8988T (cell line): ENCODE data around the gene GLI3.

Source experiments
- DNase-seq: peaks from one replicate; pipeline ENCODE4 v3.0.0; 2011

GLI3 gene

DNA sequence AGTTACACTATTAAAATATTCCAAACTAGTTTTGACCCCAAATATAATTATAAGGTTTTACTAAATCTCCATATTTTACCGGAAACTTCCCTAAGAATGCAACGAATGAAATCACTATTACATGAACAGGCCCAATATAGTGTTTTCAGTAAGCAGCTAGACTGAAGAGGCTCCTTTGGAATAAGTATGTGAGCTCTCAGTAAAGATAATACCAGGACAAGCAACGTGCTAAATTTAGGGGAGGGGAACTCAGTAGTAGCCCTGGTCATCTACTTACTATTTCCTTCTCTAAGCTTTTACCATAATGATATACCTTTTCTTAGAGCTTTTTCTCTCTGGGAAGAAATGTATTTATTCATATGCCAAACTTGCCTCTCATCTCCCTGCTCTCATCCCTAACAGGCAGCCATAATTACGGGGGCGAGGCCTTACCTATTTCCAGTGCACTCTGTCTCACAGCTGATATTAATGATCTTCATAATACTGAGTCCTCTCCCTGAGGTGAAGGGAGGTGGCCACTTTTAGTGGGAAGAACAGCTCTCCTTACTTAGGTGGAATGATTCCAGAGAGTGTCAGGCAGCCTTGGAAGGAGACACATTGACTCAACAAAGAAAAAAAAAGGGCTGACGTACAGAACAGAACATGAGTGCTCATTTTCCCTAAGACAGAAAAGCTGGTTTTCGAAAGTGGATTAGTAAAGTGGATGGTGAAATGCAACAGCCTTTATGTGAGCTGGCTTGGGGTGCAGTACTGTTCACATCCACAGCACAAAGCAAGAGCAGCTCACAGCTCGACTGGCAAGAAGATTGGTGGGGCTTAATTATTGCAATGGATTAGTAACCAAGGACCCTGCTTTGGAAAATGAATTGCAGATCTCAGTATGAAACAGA lies 165.4 kb downstream of the GLI3 start:
- no peak for DNase-seq

DNA sequence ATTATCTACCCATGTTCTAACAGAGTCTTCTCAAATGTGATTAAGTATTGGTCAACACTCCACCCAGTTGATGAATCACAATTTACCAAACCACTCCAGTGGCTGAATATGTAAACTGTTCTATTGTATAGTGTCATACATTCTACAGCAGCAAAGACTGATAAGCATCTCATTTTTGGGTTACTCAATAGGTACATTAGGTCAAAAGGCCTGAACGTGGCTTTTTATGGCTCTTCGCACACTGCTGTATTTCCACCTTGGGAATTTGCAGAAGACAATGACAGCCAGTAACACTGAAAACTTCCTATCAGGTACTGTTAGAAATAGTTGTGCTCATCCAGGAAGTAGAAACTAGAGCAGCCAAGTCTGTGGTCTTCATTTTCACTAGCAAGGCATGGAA lies 166.9 kb downstream of the GLI3 start:
- no peak for DNase-seq

DNA sequence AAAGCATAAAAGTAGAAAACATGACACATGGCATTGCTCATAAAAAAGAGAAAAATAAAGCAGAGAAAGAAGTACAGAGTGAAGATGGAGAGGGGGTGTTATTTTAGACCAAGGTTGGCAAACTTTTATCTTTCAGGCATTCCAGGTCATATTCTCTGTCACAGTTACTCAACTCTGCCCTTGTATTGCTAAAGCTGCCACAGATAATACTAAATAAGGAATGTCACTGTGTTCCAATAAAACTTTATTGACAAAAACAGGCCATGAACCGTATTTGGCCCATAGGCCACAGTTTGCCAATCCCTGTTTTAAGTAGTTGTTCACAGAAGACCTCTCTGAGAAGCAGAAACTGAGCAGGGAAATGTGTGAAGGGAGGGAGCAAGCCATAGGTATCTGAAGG lies 167.4 kb downstream of the GLI3 start:
- no peak for DNase-seq

DNA sequence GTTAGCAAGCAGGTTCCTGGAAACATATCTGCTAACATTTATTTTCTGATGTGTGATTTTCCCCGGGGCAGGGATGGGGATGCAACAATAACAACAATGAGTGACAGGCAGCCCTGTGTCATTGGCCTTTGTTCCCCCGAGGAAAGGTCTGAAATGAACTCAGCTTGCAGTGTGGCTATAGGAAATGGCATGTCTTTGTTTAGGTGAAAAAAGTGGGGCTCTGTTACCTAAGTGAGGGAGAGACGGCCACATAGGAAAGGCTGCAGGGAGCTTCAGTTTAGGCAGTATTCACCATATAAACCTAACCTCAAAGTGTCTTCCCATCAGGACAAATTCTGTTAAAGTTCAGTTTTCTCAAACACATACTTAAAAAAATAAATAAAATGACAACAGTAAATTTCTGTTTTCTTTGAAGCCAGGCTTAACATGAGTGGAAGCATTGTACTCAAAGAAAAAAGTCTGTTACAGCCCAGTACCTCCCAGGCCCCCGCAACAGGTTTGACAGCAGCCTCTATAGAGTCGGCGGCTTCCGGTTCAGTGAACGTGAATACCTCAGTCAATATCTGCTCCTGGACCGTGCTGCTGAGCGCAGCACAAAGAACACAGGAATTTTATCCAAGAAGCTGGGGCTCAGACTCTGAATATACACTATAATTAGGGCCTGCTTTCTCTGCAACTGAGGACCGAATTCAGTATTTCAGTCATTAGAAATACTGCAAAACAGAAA lies 168.3 kb downstream of the GLI3 start:
- no peak for DNase-seq

DNA sequence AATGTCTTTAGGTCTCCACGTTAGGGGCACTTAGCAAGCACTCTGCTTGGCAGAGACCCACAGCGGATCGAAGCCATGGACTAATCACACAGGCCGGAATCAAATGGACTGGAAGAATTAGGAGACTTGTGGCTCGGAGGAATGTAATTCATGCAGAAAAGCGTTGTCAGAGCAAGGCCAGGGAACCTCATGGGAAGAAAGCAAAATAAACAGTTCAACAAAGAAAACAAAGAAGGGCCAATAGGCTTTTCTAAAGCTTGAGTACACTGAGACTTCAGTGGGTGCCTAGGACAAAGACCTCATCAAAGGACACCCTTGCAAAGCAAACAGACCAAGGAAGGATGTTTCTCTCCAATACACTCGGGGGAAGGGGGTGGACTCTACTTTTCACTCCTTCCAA lies 171.1 kb downstream of the GLI3 start:
- DNase-seq: no peak

DNA sequence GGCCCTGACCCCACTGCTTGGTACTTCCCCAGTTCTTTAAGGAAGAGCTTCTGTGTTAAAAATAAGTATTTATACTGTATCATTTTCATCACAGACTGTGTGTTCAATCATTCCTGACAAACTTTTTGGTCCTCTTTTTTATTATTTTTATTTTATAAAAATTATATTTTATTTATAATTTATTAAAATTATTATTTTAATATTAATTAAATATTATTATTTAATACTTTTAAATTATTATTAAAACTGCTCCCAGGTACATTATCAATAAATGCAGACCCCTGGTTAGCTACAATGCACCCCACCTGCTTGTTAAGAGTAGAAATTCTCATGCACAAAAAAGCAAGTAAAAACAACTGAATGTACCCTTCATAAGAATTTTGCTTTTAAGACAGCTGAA lies 172.0 kb downstream of the GLI3 start:
- no peak for DNase-seq

DNA sequence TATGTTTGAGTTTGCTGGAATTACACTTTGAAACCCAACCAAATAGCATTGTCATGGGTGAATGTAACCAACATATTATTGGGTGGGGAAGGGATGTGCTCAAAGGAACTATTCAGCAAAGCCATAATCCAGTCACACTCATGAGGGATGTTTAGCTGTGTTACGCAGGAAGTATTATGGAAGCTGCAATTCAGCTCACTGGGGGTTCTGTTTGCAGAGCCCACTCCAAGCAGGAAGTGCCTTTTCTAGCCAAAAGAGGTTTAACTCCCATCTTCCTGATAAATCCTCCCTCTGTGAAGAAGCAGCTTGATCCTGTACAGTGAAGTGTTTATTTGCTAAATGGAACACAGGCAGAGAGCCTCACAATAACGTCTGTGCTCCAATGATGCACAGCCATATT lies 172.5 kb downstream of the GLI3 start:
- no peak for DNase-seq

DNA sequence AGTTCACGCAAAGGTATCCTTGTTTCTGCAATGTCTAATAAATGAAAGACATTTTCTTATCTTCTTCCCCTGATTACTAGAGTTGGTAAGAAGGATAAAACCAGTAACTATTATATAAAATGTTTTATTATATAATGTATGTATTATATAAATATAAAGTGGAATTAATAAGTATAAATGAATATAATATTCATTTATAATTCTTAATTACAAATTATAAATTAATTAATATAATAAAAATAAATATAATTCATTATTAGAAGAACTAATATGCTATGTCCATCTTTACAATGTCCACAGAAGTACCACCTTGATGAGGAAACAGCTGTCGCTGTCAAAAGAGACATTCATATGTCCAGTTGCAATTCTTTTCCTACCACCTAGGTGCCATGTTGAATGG lies 177.7 kb downstream of the GLI3 start:
- no peak for DNase-seq

DNA sequence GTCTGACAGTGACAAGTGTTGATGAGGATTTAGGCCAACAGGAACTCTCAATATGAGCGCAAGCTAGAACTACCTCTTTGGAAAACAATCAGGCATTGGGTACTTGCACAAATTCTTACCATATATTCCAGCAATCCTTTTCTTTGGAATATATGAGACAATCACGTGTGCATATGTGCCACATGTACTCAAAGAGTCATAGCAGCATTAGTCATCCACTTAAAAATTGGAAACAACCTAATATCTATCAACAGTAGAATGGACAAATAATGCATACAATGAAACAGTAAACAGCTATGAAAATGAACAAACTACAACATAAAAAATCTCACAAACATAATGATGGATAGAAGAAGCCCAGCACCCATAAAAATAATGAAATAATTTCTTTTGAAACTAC lies 179.7 kb downstream of the GLI3 start:
- no peak for DNase-seq

DNA sequence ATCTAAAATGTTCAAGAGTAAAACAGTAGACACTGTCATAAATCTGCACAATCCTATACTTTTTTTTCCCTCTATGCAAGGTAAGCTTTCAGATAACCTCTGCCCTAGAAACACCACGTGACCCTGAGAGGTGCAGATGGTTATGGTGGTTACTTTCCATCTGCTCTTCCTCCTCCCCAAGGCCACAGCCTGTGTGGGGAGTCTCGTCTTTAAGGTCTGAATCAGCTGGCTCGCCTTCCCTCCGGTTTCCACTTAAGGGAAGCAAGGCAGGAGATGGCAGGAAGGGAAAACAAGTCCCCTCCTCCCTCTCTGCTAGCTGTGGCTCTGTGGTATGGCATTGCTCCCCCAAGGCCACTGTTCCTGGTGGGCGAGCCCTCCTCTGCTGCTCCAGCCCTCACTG lies 181.8 kb downstream of the GLI3 start:
- no peak for DNase-seq

DNA sequence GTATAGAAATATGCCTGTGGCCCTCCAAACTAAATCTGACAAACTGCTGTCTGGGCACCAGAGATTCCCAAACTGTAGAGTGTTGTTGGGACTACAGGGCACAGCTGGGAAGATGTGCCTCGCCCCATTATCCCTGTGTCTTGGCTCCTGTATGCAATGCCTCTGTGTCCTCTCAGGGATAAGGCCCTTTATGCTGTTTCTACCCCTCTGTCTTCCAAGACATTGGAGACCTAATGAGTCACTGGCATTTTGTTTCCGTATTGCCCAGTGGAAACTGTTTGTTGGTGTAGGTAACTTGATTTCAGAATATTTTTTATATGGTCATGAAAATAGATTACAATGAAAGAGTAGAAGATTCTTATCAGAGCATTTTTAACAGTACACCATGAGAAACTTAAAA lies 183.2 kb downstream of the GLI3 start:
- DNase-seq: no peak

DNA sequence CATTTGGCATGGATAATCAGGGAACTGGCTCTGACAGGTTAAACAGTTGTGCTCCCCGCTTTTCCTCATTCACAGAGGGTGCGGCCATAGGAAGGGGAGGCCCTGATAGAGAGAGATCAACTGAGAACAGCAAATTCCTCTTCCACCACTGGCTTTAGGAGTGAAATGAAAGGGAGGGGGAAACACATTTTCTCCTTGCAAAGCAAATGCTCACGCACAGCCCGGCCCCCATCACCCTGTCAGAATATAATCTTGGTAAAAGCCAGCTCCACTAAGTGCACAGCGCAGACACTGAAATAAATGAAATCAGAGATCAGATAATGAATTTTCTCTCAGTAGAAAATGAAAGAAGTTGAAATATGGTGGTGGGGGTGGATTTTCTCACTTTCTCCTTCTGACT lies 187.2 kb downstream of the GLI3 start:
- no peak for DNase-seq

DNA sequence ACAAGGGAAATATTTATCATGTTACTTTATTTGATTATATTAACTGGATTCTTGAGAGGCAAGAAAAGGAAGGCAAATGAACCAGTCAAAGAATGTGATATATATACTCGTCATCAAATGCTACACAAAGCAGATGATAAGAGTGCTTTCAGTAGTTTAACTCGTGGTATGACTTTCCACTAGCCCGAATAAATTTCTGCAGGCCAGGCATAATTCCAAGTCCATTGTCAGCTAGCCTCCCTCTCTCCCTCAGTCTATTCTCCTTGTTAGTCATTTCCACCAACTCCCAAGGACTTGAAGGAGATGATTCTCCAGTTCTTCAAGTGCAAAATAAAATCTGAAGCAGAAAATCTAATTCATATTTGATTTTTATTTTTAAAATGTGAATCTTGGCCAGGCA lies 190.5 kb downstream of the GLI3 start:
- DNase-seq: no peak

DNA sequence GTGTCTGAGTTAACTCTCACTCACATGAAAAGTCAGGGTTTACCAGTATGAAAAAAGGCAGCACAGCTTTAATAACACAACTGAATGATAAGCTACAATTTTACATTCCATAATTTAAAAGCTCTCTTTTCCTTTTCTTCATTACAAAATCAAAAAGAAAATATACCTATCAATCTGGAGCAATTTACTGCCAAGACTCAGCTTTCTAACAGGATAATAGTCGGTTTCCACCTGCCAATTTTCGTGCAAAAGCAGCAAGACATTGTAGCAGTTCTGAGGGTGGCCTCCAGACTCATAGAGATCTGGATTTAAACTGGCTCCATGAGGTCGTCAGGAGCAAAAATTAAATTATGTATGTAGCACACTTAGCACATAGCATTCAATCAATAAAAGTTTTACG lies 191.0 kb downstream of the GLI3 start:
- no peak for DNase-seq

DNA sequence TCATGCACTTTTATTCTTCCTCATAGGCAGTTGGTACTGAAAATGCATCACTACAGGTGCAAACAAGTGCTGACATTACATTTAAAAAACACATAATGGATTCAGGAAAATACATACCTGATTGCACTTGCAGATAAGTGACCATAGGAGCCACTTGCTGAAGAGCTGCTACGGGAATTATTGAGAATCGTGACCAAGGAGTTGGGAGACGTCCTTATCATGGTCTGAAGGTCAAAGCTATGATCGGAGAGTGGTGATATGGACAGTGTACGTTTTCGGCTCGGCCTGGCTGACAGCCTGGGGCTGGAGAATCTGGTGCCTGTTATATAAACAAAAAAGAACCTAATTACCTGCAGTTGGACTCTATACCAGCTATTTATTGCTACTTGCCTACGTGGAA lies 197.1 kb downstream of the GLI3 start:
- no peak for DNase-seq

DNA sequence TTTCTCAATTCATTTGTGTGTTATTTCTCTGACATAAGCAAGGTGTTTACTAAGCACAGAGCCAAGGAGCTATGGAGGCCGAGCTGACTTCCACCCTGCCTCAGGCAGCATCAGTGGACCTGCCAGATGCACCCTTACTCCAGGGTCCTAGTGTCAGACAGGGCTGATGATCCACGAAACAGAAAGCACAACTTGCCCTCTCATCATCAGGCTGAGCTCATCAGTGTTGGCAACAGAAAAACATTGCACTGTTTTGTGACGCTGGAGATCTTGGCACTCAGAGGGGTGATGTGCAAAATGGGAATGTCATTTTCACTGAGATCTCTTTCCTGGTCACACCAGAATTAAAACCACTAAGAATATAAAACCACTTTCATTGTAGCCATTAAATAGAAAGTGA lies 201.8 kb downstream of the GLI3 start:
- DNase-seq: no peak

DNA sequence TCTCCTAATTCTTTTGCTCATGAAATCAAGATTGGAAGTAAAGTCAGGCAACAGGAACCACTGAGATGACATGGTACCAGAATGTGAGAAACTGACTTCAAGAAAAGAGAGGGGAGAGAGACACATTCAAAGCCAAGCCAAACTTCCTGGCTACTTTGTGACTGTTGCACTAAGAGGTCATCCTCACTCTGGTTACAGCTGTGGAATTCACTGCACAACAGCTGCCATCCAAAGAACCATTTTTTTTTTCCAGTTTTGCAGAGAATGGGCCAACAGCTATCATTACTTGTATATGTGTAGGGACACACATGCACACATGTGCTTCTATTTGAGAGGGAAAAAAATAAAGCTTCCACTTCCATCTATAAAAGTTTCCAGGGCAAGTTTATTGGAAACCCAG lies 203.5 kb downstream of the GLI3 start:
- no peak for DNase-seq

DNA sequence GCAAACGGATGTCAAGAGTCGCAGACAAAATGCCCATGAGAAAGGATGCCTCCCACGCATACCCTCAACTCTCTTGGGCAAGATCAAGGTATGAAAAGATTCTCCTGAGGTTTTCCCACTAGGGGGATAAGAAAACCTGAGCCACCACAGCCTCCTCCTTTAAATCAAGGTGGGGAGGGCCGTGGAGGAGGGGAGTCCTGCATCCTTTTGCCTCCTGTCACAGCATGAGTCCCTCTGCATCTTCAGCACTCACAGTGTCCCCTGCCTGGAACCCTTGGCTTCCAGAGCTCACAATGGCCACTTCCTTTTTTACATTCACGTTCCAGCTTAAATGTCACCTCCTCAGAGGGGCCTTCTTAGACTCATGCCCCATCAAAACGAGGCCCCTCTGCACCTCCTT lies 207.6 kb downstream of the GLI3 start:
- no peak for DNase-seq

DNA sequence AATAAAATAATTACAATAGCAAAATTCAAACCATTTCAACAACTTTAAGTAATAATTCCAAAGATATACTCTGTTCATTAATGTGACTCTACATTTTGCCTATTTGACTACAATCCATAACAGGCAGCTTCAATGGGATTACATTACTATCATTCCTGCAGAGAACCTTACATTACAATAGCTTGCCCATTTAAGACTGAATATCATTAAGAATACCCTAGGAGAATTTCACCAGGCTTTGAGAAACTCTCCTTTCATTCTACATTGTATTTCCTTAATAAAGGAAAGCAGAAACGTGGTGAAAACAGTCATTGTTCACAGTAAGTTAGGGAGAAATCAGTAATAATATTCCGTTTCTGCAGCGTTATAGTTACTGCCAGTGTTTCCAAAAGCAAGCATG lies 209.5 kb downstream of the GLI3 start:
- DNase-seq: no peak

DNA sequence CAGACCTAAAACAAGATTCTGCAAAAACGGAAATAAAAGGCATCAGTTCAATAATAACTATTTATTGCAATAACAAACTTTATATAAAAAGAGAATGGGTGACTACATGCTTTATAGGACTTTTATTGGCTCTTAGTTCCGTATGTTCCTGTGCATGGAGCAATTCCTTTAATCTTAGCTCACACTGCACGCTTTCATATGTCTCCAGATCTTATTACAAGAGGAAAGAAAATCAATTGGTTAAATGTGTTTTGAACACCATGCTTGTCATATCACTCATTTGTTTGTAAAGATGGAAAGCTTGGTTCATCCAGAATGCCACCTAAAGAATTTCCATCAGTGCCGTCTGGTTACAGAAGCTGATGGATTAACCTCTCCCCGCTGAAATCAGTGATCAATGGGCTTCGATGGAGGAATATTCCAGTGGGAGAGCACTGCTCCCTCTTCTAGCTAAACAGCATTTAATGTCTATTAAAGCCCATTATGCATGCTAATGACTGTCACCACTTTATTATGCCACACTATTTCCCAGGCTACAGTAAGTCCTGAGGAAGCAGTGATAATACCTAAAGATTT lies 210.3 kb downstream of the GLI3 start:
- DNase-seq: no peak

DNA sequence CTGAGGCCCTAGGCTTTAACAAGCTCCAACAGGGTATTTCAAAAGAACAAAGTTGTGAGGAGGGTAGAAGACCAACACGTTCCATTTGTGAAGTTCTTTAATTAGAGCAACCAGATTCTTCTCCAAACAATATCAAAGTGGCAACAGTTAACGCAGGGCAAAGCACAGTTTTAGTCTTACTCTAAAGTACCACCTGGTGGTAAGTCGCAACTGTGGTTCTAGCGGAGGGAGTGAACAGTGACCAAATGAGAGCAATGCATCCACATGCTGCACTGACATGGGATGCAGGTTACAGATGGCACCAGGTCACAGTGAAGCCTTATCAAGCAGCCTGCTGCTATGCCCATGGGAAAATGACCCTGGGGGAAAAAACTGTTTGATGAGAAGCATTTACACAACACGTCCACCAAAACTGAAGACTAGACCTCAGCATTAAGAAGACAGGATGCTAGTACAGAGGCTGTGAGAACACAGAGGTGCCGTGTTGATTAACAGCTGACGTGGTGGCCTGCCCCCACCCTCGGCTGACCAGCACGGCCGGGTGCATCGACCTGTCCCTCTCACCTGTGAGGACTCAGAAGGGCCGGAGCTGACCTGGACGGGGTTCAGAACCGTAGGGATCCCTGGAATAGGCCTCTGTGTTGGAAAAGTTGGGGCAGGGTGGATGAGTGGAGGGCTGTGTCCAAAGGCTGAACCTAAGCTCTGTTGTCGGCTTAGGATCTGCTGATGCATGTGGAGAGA lies 211.2 kb downstream of the GLI3 start:
- DNase-seq: no peak

DNA sequence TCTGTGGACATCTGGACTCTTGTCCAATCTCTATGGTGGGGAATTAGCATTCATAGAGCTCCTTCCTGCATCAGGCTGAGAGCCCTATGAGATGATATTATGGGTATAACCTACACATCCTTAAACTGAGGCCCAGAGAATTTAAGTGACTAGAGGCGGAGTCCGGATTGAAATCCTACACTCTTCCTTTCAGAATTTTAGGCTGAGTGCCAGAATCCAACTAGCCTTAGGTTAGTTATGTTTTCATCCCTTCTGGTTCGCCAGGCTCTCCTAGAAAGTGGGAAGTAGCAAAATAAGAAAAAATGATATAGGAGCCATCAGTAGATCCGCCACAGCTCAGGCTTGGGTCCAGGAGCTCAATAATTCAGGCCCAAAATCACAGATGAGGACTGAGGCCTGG lies 212.5 kb downstream of the GLI3 start:
- no peak for DNase-seq

DNA sequence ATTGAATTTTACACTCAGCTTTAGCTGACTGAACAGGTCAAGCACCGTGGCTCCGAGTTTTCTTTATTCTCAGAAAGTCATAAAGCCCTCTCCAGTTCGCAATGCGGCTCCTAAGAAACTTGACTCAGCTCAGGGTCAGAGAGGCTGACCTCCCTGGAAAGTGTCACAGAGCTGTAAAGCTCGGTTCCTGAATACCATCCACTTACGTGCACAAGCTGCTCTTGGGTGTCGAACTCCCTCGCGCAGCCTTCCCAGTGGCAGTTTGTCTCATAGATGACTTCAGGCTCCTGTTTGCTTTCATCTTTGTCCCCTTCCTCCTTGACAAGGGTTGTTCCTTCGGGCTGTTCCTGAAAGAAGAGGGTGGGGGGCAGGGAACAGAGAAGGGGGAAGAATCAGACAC lies 213.7 kb downstream of the GLI3 start:
- no peak for DNase-seq

DNA sequence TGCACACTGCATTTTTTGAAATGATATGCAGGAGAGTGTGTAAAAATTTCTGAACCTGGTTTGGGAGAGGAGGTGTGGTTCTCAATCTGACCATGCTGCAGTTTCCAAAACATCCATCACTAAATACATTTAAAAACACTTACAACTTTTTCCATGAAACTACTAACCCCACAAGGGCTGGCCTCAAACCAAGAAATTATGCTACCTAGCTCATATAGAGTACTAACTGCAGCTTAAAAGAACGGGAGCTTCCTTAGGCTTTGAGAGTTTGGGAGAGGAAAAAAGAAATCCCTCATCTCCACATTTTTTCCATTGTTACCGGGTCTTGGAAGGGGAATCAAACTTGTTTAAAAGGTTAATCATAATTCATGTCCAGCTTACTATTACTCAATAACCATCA lies 214.2 kb downstream of the GLI3 start:
- DNase-seq: no peak
